Prostate gland (tissue), 2 donors: Measurements from ENCODE around the gene DSTN. TPM values are rescaled to one million over a fixed set of nuclear protein-coding genes. Genes with fewer than 3 reads are reported as not detected.

Experiments
- DNase-seq: peaks from one replicate; pipeline ENCODE4 v3.0.0-alpha.2; 2019; ENCODE audit warnings: low spot score
- H3K27ac ChIP-seq, 2 donors: fragments of 200-600 bp; sonication (generic); 2 replicates each; pipeline ENCODE4 v1.5.1; 2017 to 2019
- H3K27me3 ChIP-seq: fragments of 200-600 bp; sonication (generic); replicated peaks from 2 replicates; pipeline ENCODE4 v1.5.1; 2019; ENCODE audit not compliant: insufficient read depth
- H3K36me3 ChIP-seq, 2 donors: fragments of 200-600 bp; sonication (generic); 1 replicate in 1 of 2; 2 replicates in 1 of 2; pipeline versions ENCODE4 v1.5.1 to v1.8.1; 2017 to 2019
- H3K4me1 ChIP-seq: fragments of 200-600 bp; sonication (generic); replicated peaks from 2 replicates; pipeline ENCODE4 v1.5.1; 2019
- H3K4me3 ChIP-seq, 2 donors: fragments of 200-600 bp; sonication (generic); 2 replicates each; pipeline ENCODE4 v1.5.1; 2017 to 2019
- H3K9me3 ChIP-seq: fragments of 200-600 bp; sonication (generic); 2 replicates; pipeline ENCODE4 v1.5.1; 2017
- CTCF ChIP-seq, 4 experiments: fragments of 200-600 bp in 2 of 4; fragments of 450-650 bp in 2 of 4; sonication (generic) in 2 of 4; IDR thresholded peaks; 1 replicate in 3 of 4; 2 replicates in 1 of 4; pipeline ENCODE4 v1.5.1; 2016 to 2019; ENCODE audit warnings: antibody characterized with exemption in 4 of 4, mild to moderate bottlenecking in 2 of 4, moderate library complexity in 2 of 4
- POLR2A ChIP-seq: fragments of 450-650 bp; IDR thresholded peaks from one replicate; pipeline ENCODE4 v1.6.1; 2016; ENCODE audit warnings: antibody characterized with exemption, mild to moderate bottlenecking
- POLR2AphosphoS5 ChIP-seq: sonication (generic); formaldehyde crosslinking; IDR thresholded peaks from one replicate; pipeline ENCODE4 v1.6.1; 2017; ENCODE audit warnings: antibody characterized with exemption
- WGBS: methylation state at CpG from one replicate; pipeline ENCODE4 v1.1.5; 2018; 5-methylcytosine and 5-hydroxymethylcytosine counted together
- intact Hi-C: fragments of 100-400 bp; cut with DNase I; formaldehyde crosslinking; loops from one replicate; pipeline ENCODE4 v1.14.2; 2022
- total RNA-seq, 2 donors: library from RNA; depleted of rRNA; stranded (reverse); fragments of >200 nt; gene quantifications; one replicate each; pipeline ENCODE4 v1.1.0, GENCODE V29; 2016

Gene DSTN
- total RNA-seq, 2 donors from 2014 or later, result 284 to 559 TPM

DNA sequence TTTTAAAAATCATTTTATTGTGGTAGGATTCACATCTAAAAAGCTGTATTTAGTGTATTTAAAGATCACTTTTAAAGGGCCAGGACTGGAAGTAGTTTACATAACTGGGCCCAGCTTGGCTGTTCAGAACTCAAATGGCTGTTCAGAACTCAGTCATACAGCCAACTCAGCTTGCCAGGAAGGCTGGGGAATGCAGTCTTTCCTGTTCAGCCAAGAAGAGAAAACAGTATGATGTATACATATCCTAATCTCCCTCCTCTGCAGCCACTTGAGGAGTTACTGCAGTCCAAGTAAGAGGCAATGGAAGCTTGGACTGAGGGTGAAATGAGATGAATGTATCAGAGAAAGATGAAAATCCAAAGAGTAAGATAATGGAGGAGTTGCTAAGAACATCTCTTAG is 24.6 kb downstream of the DSTN start:
- intact Hi-C loops, result no loop called here
- H3K4me1 ChIP-seq, result peaks cover 17% of the 10 kb centered on the region
- H3K27ac ChIP-seq, result peak overlapping the region; percentile 49 to 70

DNA sequence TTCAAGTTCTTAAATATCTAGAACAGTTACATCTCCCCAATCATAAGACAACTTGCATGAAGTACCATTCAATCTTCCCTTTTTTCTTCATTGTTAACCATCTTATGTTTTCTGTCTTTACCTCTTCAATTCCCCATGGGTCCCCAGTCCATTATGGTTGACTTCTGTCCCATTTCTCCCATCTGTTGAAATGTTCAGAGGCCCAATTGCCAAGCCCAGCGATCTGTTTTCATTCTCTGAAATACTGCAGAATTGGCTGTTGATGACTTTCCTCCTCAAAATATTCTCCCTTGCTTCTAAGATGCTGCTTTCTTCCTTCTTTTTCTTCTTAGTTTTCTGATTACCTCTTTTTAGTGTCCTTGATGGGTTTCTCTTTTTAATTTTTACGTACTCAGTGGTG is 26.0 kb downstream of the DSTN start:
- 96% methylated on average over 2 of the region's 2 CpGs for WGBS
- Histone ChIP-seq H3K4me3 (no peak overlapping the region), H3K36me3 (no peaks in the 10 kb centered on the region), H3K9me3 (no peaks in the 10 kb centered on the region), H3K4me1 (peaks cover 17% of the 10 kb centered on the region), H3K27me3 (no peaks in the 10 kb centered on the region), H3K27ac (peak overlapping the region; percentile 7 to 70)
- TF ChIP-seq CTCF (IDR thresholded peaks at IDR 0.05), result no peak
- no peak for TF ChIP-seq POLR2AphosphoS5
- TF ChIP-seq POLR2A, result no peak
- DNase-seq, result no peak
- intact Hi-C loops, result no loop called here

More for the DNA sequence above, 24.6 kb downstream of the DSTN start:
- TF ChIP-seq CTCF (IDR thresholded peaks at IDR 0.05) (no peak), POLR2AphosphoS5 (peak; percentile 96)
- no peaks in the 10 kb centered on the region for H3K36me3 ChIP-seq
- no peaks in the 10 kb centered on the region for H3K27me3 ChIP-seq
- peak; percentile 93 for DNase-seq
- no peaks in the 10 kb centered on the region for H3K9me3 ChIP-seq
- H3K4me3 ChIP-seq, result no peak overlapping the region

DNA sequence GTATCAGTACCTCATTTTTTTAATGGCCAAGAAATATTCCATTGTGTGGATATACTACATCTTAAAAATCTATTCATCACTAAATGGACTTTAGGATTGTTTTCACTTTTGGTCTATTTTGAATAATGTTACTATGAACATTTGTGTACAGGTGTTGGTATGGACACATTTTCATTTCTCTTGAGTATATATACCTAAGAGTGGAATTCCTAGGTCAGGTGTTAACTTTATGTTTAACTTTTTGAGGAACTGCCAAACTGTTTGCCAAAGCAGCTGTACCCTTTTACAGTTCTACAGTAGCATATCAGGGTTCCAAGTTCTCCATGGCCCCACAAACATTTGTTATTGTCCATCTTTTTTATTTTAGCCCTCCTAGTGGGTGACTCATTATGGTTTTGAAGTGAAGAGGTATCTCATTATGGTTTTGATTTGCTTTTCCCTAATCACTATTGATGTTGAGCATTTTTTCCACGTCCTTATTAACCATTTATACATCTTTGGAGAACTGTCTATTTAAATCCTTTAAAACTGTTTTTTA is 28.2 kb downstream of the DSTN start:
- Histone ChIP-seq H3K27me3 (no peaks in the 10 kb centered on the region), H3K36me3 (no peaks in the 10 kb centered on the region), H3K4me3 (no peak overlapping the region), H3K9me3 (no peaks in the 10 kb centered on the region), H3K27ac (no peak overlapping the region), H3K4me1 (peaks cover 20% of the 10 kb centered on the region)
- no peak for DNase-seq
- 71% methylated on average over 1 of the region's 1 CpG for WGBS
- intact Hi-C loops, result no loop called here
- no peak for TF ChIP-seq CTCF (IDR thresholded peaks at IDR 0.05)
- no peak for TF ChIP-seq POLR2AphosphoS5
- TF ChIP-seq POLR2A, result no peak

DNA sequence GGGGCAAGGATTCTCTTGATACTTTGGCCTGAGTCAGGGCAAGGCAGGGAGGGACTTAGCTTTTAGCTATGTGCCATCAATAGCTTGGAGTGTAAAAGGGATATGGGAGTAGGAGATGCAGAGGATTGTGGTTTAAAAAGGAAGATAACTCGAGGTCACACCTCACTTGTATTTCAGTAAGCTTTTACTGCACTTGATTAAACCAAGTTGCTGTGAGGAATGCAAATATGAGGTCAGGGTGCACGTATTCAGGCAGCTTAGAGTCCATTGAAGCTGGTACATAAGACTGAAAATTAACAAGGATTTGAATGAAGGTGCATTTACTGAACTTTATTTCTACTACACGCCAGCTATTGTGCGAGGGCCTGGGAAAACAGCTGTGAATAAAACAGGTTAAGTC is 32.1 kb downstream of the DSTN start:
- intact Hi-C loops, result no loop called here
- Histone ChIP-seq H3K27ac (no peak overlapping the region), H3K36me3 (no peaks in the 10 kb centered on the region), H3K27me3 (no peaks in the 10 kb centered on the region), H3K9me3 (no peaks in the 10 kb centered on the region), H3K4me1 (peaks cover 12% of the 10 kb centered on the region), H3K4me3 (no peak overlapping the region)
- DNase-seq, result no peak
- no peak for TF ChIP-seq POLR2AphosphoS5
- no peak for TF ChIP-seq CTCF (IDR thresholded peaks at IDR 0.05)
- TF ChIP-seq POLR2A, result no peak
- 33% methylated on average over 4 of the region's 4 CpGs for WGBS

DNA sequence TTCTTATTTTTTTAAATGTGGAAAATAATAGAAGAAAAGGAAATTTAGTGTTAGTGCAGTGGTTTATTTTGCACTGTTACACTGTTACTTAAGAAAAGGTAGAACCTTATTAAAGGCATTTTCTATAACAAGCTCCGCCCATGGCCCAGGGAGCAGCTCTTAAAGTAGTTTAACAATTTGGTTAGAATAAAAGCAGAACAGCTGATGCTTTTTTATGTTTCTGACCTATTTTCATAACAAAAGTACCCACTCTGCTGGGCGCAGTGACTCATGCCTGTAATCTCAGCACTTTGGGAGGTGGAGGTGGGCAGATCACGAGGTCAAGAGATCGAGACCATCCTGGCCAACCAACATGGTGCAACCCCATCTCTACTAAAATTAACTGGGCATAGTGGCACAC is 32.6 kb downstream of the DSTN start:
- H3K36me3 ChIP-seq, result no peaks in the 10 kb centered on the region
- intact Hi-C loops, result no loop called here

More for the DNA sequence above, 32.6 kb downstream of the DSTN start:
- Histone ChIP-seq H3K27ac (no peak overlapping the region), H3K4me1 (peaks cover 12% of the 10 kb centered on the region), H3K4me3 (no peak overlapping the region), H3K9me3 (no peaks in the 10 kb centered on the region), H3K27me3 (no peaks in the 10 kb centered on the region)
- WGBS, result 80% methylated on average over 4 of the region's 4 CpGs
- DNase-seq, result no peak
- TF ChIP-seq POLR2AphosphoS5 (no peak), CTCF (IDR thresholded peaks at IDR 0.05) (no peak), POLR2A (no peak)
